K562 (cell line): ENCODE data around the gene SLC26A3. TPM values are rescaled to one million over a fixed set of nuclear protein-coding genes. Genes with fewer than 3 reads are reported as not detected.

ENCODE experiments used
- CHD1 ChIP-seq: fragments of 200-600 bp; sonication (generic); IDR thresholded peaks from one replicate; pipeline ENCODE4 v1.6.1; 2012; ENCODE audit warnings: mild to moderate bottlenecking, moderate library complexity, low read length, inconsistent platforms
- CREM ChIP-seq: IDR thresholded peaks from 2 replicates; pipeline ENCODE4 v1.6.1; 2014; ENCODE audit warnings: antibody characterized with exemption, low read depth
- DMBX1 ChIP-seq: fragments of 250-450 bp; sonication (Bioruptor Pico); IDR thresholded peaks from 2 replicates; pipeline ENCODE4 v1.8.0; 2022; ENCODE audit warnings: inconsistent platforms, mild to moderate bottlenecking, moderate library complexity, borderline replicate concordance
- HCFC1 ChIP-seq: IDR thresholded peaks from 2 replicates; pipeline ENCODE4 v1.6.1; 2012; ENCODE audit warnings: low read depth, low read length, improper control_type of control experiment
- RHOXF2B ChIP-seq: fragments of 250-450 bp; sonication (Bioruptor Pico); conservative IDR thresholded peaks from 2 replicates; pipeline ENCODE4 v1.5.1; 2021
- SIRT6 ChIP-seq: IDR thresholded peaks from one replicate; pipeline ENCODE4 v1.6.1; 2012; ENCODE audit warnings: low read depth, mild to moderate bottlenecking, control low read depth, inconsistent platforms, low read length, moderate library complexity
- STAT5B ChIP-seq: fragments of 250-450 bp; sonication (Bioruptor Pico); IDR thresholded peaks from 2 replicates; pipeline ENCODE4 v1.8.0; 2021; ENCODE audit warnings: mild to moderate bottlenecking, inconsistent platforms
- ZFX ChIP-seq: sonication (generic); formaldehyde crosslinking; IDR thresholded peaks from 2 replicates; pipeline ENCODE4 v1.8.0; 2022; ENCODE audit warnings: mild to moderate bottlenecking, missing genetic modification reagents, moderate library complexity
- ZNF224 ChIP-seq: sonication (generic); formaldehyde crosslinking; IDR thresholded peaks from 2 replicates; pipeline ENCODE4 v1.8.0; 2022; ENCODE audit warnings: mild to moderate bottlenecking, missing genetic modification reagents
- ZNF282 ChIP-seq: sonication (generic); formaldehyde crosslinking; IDR thresholded peaks from 2 replicates; pipeline ENCODE4 v1.8.1; 2023; ENCODE audit warnings: missing genetic modification reagents
- ZNF655 ChIP-seq: fragments of 250-450 bp; sonication (Bioruptor Pico); IDR thresholded peaks from 2 replicates; pipeline ENCODE4 v1.5.0; 2021
- ZNF778 ChIP-seq: fragments of 450-650 bp; formaldehyde crosslinking; IDR thresholded peaks from 2 replicates; pipeline ENCODE4 v1.4.0; 2020; ENCODE audit warnings: mild to moderate bottlenecking, moderate library complexity
- polyA plus RNA-seq, 8 experiments: library from polyadenylated mRNA; depleted of rRNA in 4 of 8; stranded (reverse) in 5 of 8; unstranded in 3 of 8; fragments of >200 nt; fragmentation: Nextera tagmentation in 2 of 8; fragmentation: Illumina TruSeq in 1 of 8; extraction: Ambion mirVana in 2 of 8; extraction: Trizol in 1 of 8; gene quantifications; 2 replicates each; pipeline versions ENCODE4 v1.2.1 to v1.2.3, GENCODE V29; 2011 to 2014; ENCODE audit warnings: inconsistent platforms in 1 of 8, missing spikeins in 1 of 8
- total RNA-seq, 7 experiments: library from RNA; depleted of rRNA in 6 of 7; stranded (reverse); fragments of >200 nt in 6 of 7; fragmentation: Illumina TruSeq in 2 of 7; extraction: Trizol in 2 of 7; gene quantifications; 2 replicates each; pipeline versions ENCODE4 v1.2.1 to v1.2.3, GENCODE V29; 2011 to 2021; ENCODE audit warnings: low replicate concordance in 1 of 7
- TF ChIP-seq, protein P1 (sequence below): fragments of 450-650 bp; formaldehyde crosslinking; IDR thresholded peaks from 2 replicates; pipeline ENCODE4 v1.4.0; 2020; ENCODE audit warnings: mild to moderate bottlenecking, moderate library complexity
- TF ChIP-seq, protein P2 (sequence below): fragments of 450-650 bp; formaldehyde crosslinking; conservative IDR thresholded peaks from 2 replicates; pipeline ENCODE4 v1.4.0; 2022; ENCODE audit warnings: mild to moderate bottlenecking, missing genetic modification characterization
- TF ChIP-seq, protein P3 (sequence below): sonication (generic); formaldehyde crosslinking; IDR thresholded peaks from 2 replicates; pipeline ENCODE4 v1.8.0; 2022; ENCODE audit warnings: mild to moderate bottlenecking, missing genetic modification reagents
- TF ChIP-seq, protein P4 (sequence below): sonication (generic); formaldehyde crosslinking; IDR thresholded peaks from 2 replicates; pipeline ENCODE4 v1.8.0; 2022; ENCODE audit warnings: mild to moderate bottlenecking, low read depth, missing genetic modification reagents
- TF ChIP-seq, protein P5 (sequence below): sonication (generic); formaldehyde crosslinking; IDR thresholded peaks from 2 replicates; pipeline ENCODE4 v1.8.0; 2022; ENCODE audit warnings: mild to moderate bottlenecking, missing genetic modification reagents

SLC26A3 gene
- total and polyA plus RNA-seq, 9 of the 15 experiments (the other 6 are each of a cell fraction or from before 2014, with no cell fraction given): 0.86 TPM; not detected in 8

DNA sequence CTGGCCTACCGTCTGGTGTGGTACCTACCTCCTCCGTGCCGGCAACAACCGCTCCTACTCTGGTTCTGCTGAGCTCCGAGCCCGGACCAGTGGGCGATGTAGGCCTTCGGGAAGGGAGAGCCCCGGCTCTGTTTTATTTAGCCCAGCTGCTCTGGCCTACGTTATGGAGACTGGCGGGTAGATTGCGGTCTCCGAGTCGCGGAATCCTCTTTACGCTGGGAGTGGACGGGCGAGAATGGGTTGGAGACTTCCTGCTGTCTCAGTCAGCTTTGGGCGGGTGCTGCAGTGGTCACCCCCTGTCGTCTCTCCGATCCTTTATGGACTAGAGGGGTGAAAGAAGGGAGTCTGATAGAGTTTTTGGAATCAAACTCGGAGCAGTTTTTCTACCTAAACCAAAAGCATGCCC is 58.7 kb downstream of the SLC26A3 start (continued):
- TF ChIP-seq, protein P1, sequence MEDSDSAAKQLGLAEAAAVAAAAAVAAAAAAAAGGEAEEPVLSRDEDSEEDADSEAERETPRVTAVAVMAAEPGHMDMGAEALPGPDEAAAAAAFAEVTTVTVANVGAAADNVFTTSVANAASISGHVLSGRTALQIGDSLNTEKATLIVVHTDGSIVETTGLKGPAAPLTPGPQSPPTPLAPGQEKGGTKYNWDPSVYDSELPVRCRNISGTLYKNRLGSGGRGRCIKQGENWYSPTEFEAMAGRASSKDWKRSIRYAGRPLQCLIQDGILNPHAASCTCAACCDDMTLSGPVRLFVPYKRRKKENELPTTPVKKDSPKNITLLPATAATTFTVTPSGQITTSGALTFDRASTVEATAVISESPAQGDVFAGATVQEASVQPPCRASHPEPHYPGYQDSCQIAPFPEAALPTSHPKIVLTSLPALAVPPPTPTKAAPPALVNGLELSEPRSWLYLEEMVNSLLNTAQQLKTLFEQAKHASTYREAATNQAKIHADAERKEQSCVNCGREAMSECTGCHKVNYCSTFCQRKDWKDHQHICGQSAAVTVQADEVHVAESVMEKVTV (CRISPR knock-in tag): peak; percentile 16; the same call in 1 of the 2 replicates
- TF ChIP-seq, protein P2, sequence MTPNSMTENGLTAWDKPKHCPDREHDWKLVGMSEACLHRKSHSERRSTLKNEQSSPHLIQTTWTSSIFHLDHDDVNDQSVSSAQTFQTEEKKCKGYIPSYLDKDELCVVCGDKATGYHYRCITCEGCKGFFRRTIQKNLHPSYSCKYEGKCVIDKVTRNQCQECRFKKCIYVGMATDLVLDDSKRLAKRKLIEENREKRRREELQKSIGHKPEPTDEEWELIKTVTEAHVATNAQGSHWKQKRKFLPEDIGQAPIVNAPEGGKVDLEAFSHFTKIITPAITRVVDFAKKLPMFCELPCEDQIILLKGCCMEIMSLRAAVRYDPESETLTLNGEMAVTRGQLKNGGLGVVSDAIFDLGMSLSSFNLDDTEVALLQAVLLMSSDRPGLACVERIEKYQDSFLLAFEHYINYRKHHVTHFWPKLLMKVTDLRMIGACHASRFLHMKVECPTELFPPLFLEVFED: no peak
- no peak for TF ChIP-seq ZNF655 (CRISPR knock-in tag)
- TF ChIP-seq ZNF282: no peak
- no peak for TF ChIP-seq DMBX1 (CRISPR knock-in tag)
- TF ChIP-seq CREM: no peak
- no peak for TF ChIP-seq HCFC1
- TF ChIP-seq CHD1: peak; percentile 67
- TF ChIP-seq, protein P3, sequence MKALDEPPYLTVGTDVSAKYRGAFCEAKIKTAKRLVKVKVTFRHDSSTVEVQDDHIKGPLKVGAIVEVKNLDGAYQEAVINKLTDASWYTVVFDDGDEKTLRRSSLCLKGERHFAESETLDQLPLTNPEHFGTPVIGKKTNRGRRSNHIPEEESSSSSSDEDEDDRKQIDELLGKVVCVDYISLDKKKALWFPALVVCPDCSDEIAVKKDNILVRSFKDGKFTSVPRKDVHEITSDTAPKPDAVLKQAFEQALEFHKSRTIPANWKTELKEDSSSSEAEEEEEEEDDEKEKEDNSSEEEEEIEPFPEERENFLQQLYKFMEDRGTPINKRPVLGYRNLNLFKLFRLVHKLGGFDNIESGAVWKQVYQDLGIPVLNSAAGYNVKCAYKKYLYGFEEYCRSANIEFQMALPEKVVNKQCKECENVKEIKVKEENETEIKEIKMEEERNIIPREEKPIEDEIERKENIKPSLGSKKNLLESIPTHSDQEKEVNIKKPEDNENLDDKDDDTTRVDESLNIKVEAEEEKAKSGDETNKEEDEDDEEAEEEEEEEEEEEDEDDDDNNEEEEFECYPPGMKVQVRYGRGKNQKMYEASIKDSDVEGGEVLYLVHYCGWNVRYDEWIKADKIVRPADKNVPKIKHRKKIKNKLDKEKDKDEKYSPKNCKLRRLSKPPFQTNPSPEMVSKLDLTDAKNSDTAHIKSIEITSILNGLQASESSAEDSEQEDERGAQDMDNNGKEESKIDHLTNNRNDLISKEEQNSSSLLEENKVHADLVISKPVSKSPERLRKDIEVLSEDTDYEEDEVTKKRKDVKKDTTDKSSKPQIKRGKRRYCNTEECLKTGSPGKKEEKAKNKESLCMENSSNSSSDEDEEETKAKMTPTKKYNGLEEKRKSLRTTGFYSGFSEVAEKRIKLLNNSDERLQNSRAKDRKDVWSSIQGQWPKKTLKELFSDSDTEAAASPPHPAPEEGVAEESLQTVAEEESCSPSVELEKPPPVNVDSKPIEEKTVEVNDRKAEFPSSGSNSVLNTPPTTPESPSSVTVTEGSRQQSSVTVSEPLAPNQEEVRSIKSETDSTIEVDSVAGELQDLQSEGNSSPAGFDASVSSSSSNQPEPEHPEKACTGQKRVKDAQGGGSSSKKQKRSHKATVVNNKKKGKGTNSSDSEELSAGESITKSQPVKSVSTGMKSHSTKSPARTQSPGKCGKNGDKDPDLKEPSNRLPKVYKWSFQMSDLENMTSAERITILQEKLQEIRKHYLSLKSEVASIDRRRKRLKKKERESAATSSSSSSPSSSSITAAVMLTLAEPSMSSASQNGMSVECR (CRISPR knock-in tag): peak; percentile 57; the same call in 1 of the 2 replicates
- no peak for TF ChIP-seq ZNF778 (CRISPR knock-in tag)
- TF ChIP-seq, protein P4, sequence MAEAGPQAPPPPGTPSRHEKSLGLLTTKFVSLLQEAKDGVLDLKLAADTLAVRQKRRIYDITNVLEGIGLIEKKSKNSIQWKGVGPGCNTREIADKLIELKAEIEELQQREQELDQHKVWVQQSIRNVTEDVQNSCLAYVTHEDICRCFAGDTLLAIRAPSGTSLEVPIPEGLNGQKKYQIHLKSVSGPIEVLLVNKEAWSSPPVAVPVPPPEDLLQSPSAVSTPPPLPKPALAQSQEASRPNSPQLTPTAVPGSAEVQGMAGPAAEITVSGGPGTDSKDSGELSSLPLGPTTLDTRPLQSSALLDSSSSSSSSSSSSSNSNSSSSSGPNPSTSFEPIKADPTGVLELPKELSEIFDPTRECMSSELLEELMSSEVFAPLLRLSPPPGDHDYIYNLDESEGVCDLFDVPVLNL: no peak; the same call in 1 of the 2 replicates
- TF ChIP-seq RHOXF2B (CRISPR knock-in tag): no peak
- TF ChIP-seq ZNF224: 0 out of 2 replicates have a peak, but pooled peaks have one; percentile 38
- no peak for TF ChIP-seq STAT5B (CRISPR knock-in tag)
- no peak for TF ChIP-seq SIRT6
- TF ChIP-seq ZFX (CRISPR knock-in tag): 0 out of 2 replicates have a peak, but pooled peaks have one; percentile 25
- TF ChIP-seq, protein P5, sequence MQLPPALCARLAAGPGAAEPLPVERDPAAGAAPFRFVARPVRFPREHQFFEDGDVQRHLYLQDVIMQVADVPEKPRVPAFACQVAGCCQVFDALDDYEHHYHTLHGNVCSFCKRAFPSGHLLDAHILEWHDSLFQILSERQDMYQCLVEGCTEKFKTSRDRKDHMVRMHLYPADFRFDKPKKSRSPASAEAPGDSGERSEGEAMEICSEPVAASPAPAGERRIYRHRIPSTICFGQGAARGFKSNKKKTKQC (CRISPR knock-in tag): peak; percentile 45
